Endothelial cell (in vitro differentiated cells): ENCODE measurements around the gene MESD. TPM values are rescaled to one million over a fixed set of nuclear protein-coding genes. Genes with fewer than 3 reads are reported as not detected.

Source experiments
- DNase-seq: peaks from one replicate; pipeline ENCODE4 v3.0.0; 2021; ENCODE audit warnings: low spot score
- H3K27ac Mint-ChIP-seq: one replicate; pipeline ENCODE4 v1.8.0; 2021; ENCODE audit warnings: mixed read lengths, inconsistent platforms; ENCODE audit not compliant: unreplicated experiment
- H3K27me3 Mint-ChIP-seq: one replicate; pipeline ENCODE4 v1.8.0; 2021; ENCODE audit warnings: mild to moderate bottlenecking, moderate library complexity, mixed read lengths, inconsistent platforms; ENCODE audit not compliant: unreplicated experiment
- H3K36me3 Mint-ChIP-seq: one replicate; pipeline ENCODE4 v1.8.0; 2021; ENCODE audit warnings: mild to moderate bottlenecking, low read depth, mixed read lengths, inconsistent platforms; ENCODE audit not compliant: unreplicated experiment
- H3K4me1 Mint-ChIP-seq: one replicate; pipeline ENCODE4 v1.8.0; 2021; ENCODE audit warnings: mild to moderate bottlenecking, mixed read lengths, inconsistent platforms; ENCODE audit not compliant: unreplicated experiment
- H3K4me3 Mint-ChIP-seq: one replicate; pipeline ENCODE4 v1.8.0; 2021; ENCODE audit warnings: mild to moderate bottlenecking, mixed read lengths, inconsistent platforms; ENCODE audit not compliant: unreplicated experiment
- H3K9me3 Mint-ChIP-seq: one replicate; pipeline ENCODE4 v1.8.0; 2021; ENCODE audit warnings: mixed read lengths, inconsistent platforms; ENCODE audit not compliant: unreplicated experiment
- CTCF ChIP-seq: fragments of 200-600 bp; sonication (generic); IDR thresholded peaks from one replicate; pipeline ENCODE4 v1.5.0; 2021; ENCODE audit warnings: antibody characterized with exemption; ENCODE audit not compliant: unreplicated experiment
- total RNA-seq: library from RNA; stranded (reverse); fragmentation: NEBNext Ultra II Directional; extraction: Animal tissue kit (Norgen Biotek cat#: 25700); gene quantifications from one replicate; pipeline ENCODE4 v1.2.1, GENCODE V29; 2021; ENCODE audit not compliant: unreplicated experiment

Gene MESD
- total RNA-seq, 1 donor from 2014 or later: 35.7 TPM

- Mint-ChIP-seq H3K27ac (peak overlapping the region; percentile 98), H3K27me3 (peaks cover 11% of the 10 kb centered on the region), H3K4me3 (peak overlapping the region; percentile 96), H3K36me3 (peaks cover 13% of the 10 kb centered on the region), H3K4me1 (peaks cover 31% of the 10 kb centered on the region), H3K9me3 (no peaks in the 10 kb centered on the region)
- no peak for DNase-seq
- TF ChIP-seq CTCF: no peak
These were observed 10.6 kb upstream of the MESD start for GRCh38 chr15:81000144-81000623.

- peaks cover 25% of the 10 kb centered on the region for H3K4me1 Mint-ChIP-seq
- peaks cover 12% of the 10 kb centered on the region for H3K36me3 Mint-ChIP-seq
- no peaks in the 10 kb centered on the region for H3K9me3 Mint-ChIP-seq
- DNase-seq: no peak
- TF ChIP-seq CTCF: no peak
- peaks cover 11% of the 10 kb centered on the region for H3K27me3 Mint-ChIP-seq
- peak overlapping the region; percentile 98 for H3K27ac Mint-ChIP-seq
- H3K4me3 Mint-ChIP-seq: peak overlapping the region; percentile 96
These were observed 10.0 kb upstream of the MESD start for GRCh38 chr15:80999623-81000036.

- Mint-ChIP-seq H3K27me3 (peaks cover 8% of the 10 kb centered on the region), H3K9me3 (no peaks in the 10 kb centered on the region), H3K4me1 (peaks cover 12% of the 10 kb centered on the region), H3K4me3 (no peak overlapping the region), H3K27ac (no peak overlapping the region), H3K36me3 (no peaks in the 10 kb centered on the region)
- no peak for TF ChIP-seq CTCF
- no peak for DNase-seq
These were observed 8.6 kb upstream of the MESD start for GRCh38 chr15:80998251-80998650.

- H3K9me3 Mint-ChIP-seq: no peaks in the 10 kb centered on the region
- H3K27ac Mint-ChIP-seq: no peak overlapping the region
- peaks cover 8% of the 10 kb centered on the region for H3K27me3 Mint-ChIP-seq
- peaks cover 10% of the 10 kb centered on the region for H3K4me1 Mint-ChIP-seq
- no peak overlapping the region for H3K4me3 Mint-ChIP-seq
- no peak for TF ChIP-seq CTCF
- H3K36me3 Mint-ChIP-seq: no peaks in the 10 kb centered on the region
- no peak for DNase-seq
These were observed 8.1 kb upstream of the MESD start for GRCh38 chr15:80997692-80998091.

GRCh38 chr15:80996247-80996646 is 6.6 kb upstream of the MESD start:
- no peak for DNase-seq
- Mint-ChIP-seq H3K9me3 (no peaks in the 10 kb centered on the region), H3K27me3 (peaks cover 8% of the 10 kb centered on the region), H3K4me3 (no peak overlapping the region), H3K27ac (no peak overlapping the region), H3K36me3 (no peaks in the 10 kb centered on the region), H3K4me1 (peaks cover 15% of the 10 kb centered on the region)
- TF ChIP-seq CTCF: peak; percentile 62
